Sigmoid colon (tissue), 7 donors: ENCODE data around the gene PDGFRA. TPM values are rescaled to one million over a fixed set of nuclear protein-coding genes. Genes with fewer than 3 reads are reported as not detected.
A peak's percentile ranks its signal among the peaks of the same experiment; 100 is the strongest.

Experiments
- DNase-seq: peaks from one replicate; pipeline ENCODE4 v3.0.0-alpha.2; 2019
- H3K27ac ChIP-seq, 4 donors: fragments of 200-600 bp; sonication (generic); one replicate each; pipeline ENCODE4 v1.5.1; 2016 to 2019; ENCODE audit warnings: mild to moderate bottlenecking in 1 of 4
- H3K27me3 ChIP-seq, 3 donors: fragments of 200-600 bp; sonication (generic); one replicate each; pipeline ENCODE4 v1.5.1; 2019; ENCODE audit warnings: mild to moderate bottlenecking in 1 of 3
- H3K36me3 ChIP-seq, 4 donors: fragments of 200-600 bp; sonication (generic); one replicate each; pipeline ENCODE4 v1.5.1; 2016 to 2019
- H3K4me1 ChIP-seq, 4 donors: fragments of 200-600 bp; sonication (generic); one replicate each; pipeline ENCODE4 v1.5.1; 2017 to 2019
- H3K4me3 ChIP-seq, 4 donors: fragments of 200-600 bp; sonication (generic); one replicate each; pipeline ENCODE4 v1.5.1; 2017 to 2019; ENCODE audit warnings: mild to moderate bottlenecking in 2 of 4, moderate library complexity in 1 of 4
- H3K9me3 ChIP-seq, 4 donors: fragments of 200-600 bp in 3 of 4; sonication (generic) in 3 of 4; one replicate each; pipeline versions ENCODE4 v1.5.1 to v1.6.1; 2013 to 2019
- CTCF ChIP-seq, 4 experiments: fragments of 450-650 bp in 3 of 4; fragments of 200-600 bp in 1 of 4; IDR thresholded peaks; one replicate each; pipeline ENCODE4 v1.5.1; 2016 to 2019; ENCODE audit warnings: antibody characterized with exemption in 4 of 4, mild to moderate bottlenecking in 3 of 4, moderate library complexity in 2 of 4
- EP300 ChIP-seq, 4 donors: sonication (generic); formaldehyde crosslinking; IDR thresholded peaks; one replicate each; pipeline ENCODE4 v1.6.1; 2017; ENCODE audit warnings: antibody characterized with exemption in 4 of 4
- POLR2A ChIP-seq, 2 donors: fragments of 450-650 bp; IDR thresholded peaks; one replicate each; pipeline ENCODE4 v1.6.1; 2016; ENCODE audit warnings: antibody characterized with exemption in 2 of 2, mild to moderate bottlenecking in 2 of 2, moderate library complexity in 2 of 2
- POLR2AphosphoS5 ChIP-seq, 4 donors: sonication (generic); formaldehyde crosslinking; IDR thresholded peaks; one replicate each; pipeline ENCODE4 v1.6.1; 2017; ENCODE audit warnings: antibody characterized with exemption in 4 of 4
- WGBS, 2 donors: extraction: QIAGEN DNeasy Blood & Tissue Kit; methylation state at CpG; one replicate each; pipeline ENCODE4 v1.1.7; 2013; 5-methylcytosine and 5-hydroxymethylcytosine counted together
- intact Hi-C: fragments of 100-400 bp; cut with DNase I; formaldehyde crosslinking; loops from one replicate; pipeline ENCODE4 v1.15.1; 2023
- polyA plus RNA-seq, 3 donors: library from polyadenylated mRNA; stranded (reverse); fragments of 200-250 nt; gene quantifications; one replicate each; pipeline ENCODE4 v1.2.3, GENCODE V29; 2013
- total RNA-seq, 4 donors: library from RNA; depleted of rRNA; stranded (reverse); fragments of >200 nt; gene quantifications; one replicate each; pipeline ENCODE4 v1.1.0, GENCODE V29; 2016
- donor health status: healthy with polysubstance abuse.
- donor health status: Bipolar disorder and iron deficiency.
- donor health status: healthy.

PDGFRA gene
- total and polyA plus RNA-seq, 7 donors, result 3.2 to 222 (median 170) TPM

GRCh38 chr4:54231419-54231767 is 2.3 kb downstream of the PDGFRA start:
- H3K27ac ChIP-seq, result peak overlapping the region; percentile 57 to 75 (median 66)
- TF ChIP-seq EP300 (IDR thresholded peaks at IDR 0.05) (no peak), CTCF (IDR thresholded peaks at IDR 0.05) (no peak), POLR2AphosphoS5 (IDR thresholded peaks at IDR 0.05) (no peak), POLR2A (IDR thresholded peaks at IDR 0.05) (no peak)
- intact Hi-C loops, result loop anchor here (5.0 kb wide), 2 partner anchors 854 to 1684 kb away; partner anchors contain the start of gene FIP1L1
- no peaks in the 10 kb centered on the region for H3K9me3 ChIP-seq
- DNase-seq, result no peak
- peak overlapping the region; percentile 39 to 54 (median 49) for H3K4me3 ChIP-seq
- H3K36me3 ChIP-seq, result no peaks in the 10 kb centered on the region
- peaks cover 52 to 74% (median 66%) of the 10 kb centered on the region in 3 donors for H3K27me3 ChIP-seq
- 5 to 12% methylated on average over 20 of the region's 20 CpGs for WGBS, 2 donors
- peaks cover 0 to 73% (median 66%) of the 10 kb centered on the region in 4 donors for H3K4me1 ChIP-seq

- H3K4me1 ChIP-seq, result peaks cover 0 to 67% (median 60%) of the 10 kb centered on the region in 4 donors
These were observed 2.9 kb downstream of the PDGFRA start for GRCh38 chr4:54231768-54232688.

GRCh38 chr4:54233277-54233696 is 4.2 kb downstream of the PDGFRA start:
- H3K36me3 ChIP-seq, result no peaks in the 10 kb centered on the region
- no peak for TF ChIP-seq EP300 (IDR thresholded peaks at IDR 0.05)
- TF ChIP-seq POLR2AphosphoS5 (IDR thresholded peaks at IDR 0.05), result no peak
- peak; percentile 59 to 80 (median 63) for TF ChIP-seq CTCF (IDR thresholded peaks at IDR 0.05)
- H3K4me3 ChIP-seq, result peak overlapping the region; percentile 39 to 54 (median 49)
- H3K27me3 ChIP-seq, result peaks cover 38 to 55% (median 47%) of the 10 kb centered on the region in 3 donors
- H3K4me1 ChIP-seq, result peaks cover 0 to 54% (median 47%) of the 10 kb centered on the region in 4 donors
- H3K27ac ChIP-seq, result peak overlapping the region; percentile 57 to 75 (median 66)
- intact Hi-C loops, result loop anchor here (2.0 to 5.0 kb wide), 4 partner anchors 302 to 1686 kb away; partner anchors contain the start of gene FIP1L1
- DNase-seq, result peak; percentile 90
- H3K9me3 ChIP-seq, result no peaks in the 10 kb centered on the region
- 1% methylated on average over 43 of the region's 43 CpGs for WGBS, 2 donors

More at GRCh38 chr4:54231768-54232688, 2.9 kb downstream of the PDGFRA start:
- peak overlapping the region; percentile 57 to 75 (median 66) for H3K27ac ChIP-seq
- intact Hi-C loops, result loop anchor here (2.0 to 5.0 kb wide), 4 partner anchors 301 to 1685 kb away; partner anchors contain the start of gene FIP1L1
- 4 to 12% methylated on average over 63 of the region's 63 CpGs for WGBS, 2 donors
- H3K9me3 ChIP-seq, result no peaks in the 10 kb centered on the region
- peaks cover 49 to 68% (median 59%) of the 10 kb centered on the region in 3 donors for H3K27me3 ChIP-seq
- peak overlapping the region; percentile 39 to 54 (median 49) for H3K4me3 ChIP-seq
- H3K36me3 ChIP-seq, result no peaks in the 10 kb centered on the region
- DNase-seq, result peak; percentile 80
- no peak for TF ChIP-seq POLR2A (IDR thresholded peaks at IDR 0.05)
- no peak for TF ChIP-seq CTCF (IDR thresholded peaks at IDR 0.05)
- no peak for TF ChIP-seq POLR2AphosphoS5 (IDR thresholded peaks at IDR 0.05)
- no peak for TF ChIP-seq EP300 (IDR thresholded peaks at IDR 0.05)

GRCh38 chr4:54233697-54234496 is 4.8 kb downstream of the PDGFRA start:
- no peaks in the 10 kb centered on the region for H3K36me3 ChIP-seq
- H3K27ac ChIP-seq, result peak overlapping the region; percentile 57 to 75 (median 66)
- peaks cover 0 to 52% (median 46%) of the 10 kb centered on the region in 4 donors for H3K4me1 ChIP-seq
- no peak for TF ChIP-seq POLR2A (IDR thresholded peaks at IDR 0.05)
- peak in 2 of 4 donors; percentile 17 to 20 for TF ChIP-seq POLR2AphosphoS5 (IDR thresholded peaks at IDR 0.05)
- no peak for TF ChIP-seq EP300 (IDR thresholded peaks at IDR 0.05)
- TF ChIP-seq CTCF (IDR thresholded peaks at IDR 0.05), result peak; percentile 78 to 92 (median 88)
- peaks cover 34 to 49% (median 41%) of the 10 kb centered on the region in 3 donors for H3K27me3 ChIP-seq
- DNase-seq, result peak; percentile 89
- intact Hi-C loops, result loop anchor here (2.0 to 5.0 kb wide), 5 partner anchors 303 to 1687 kb away; partner anchors contain the start of gene FIP1L1
- 2% methylated on average over 67 of the region's 67 CpGs for WGBS, 2 donors
- H3K4me3 ChIP-seq, result peak overlapping the region; percentile 39 to 54 (median 49)
- no peaks in the 10 kb centered on the region for H3K9me3 ChIP-seq
